B cell (primary cell): ENCODE measurements around the gene CUL5. TPM values are rescaled to one million over a fixed set of nuclear protein-coding genes. Genes with fewer than 3 reads are reported as not detected.

Experiments used
- ATAC-seq: fragments of 200-7000 bp; cut with Tn5 transposase; one replicate; pipeline ENCODE4 v1.10.0; 2021; ENCODE audit warnings: low read depth, mild to moderate bottlenecking, moderate number of reproducible peaks, moderate library complexity
- CTCF ChIA-PET: fragments of 350-600 bp; sonication (Branson Sonifier 250); formaldehyde crosslinking; loops from one replicate; lab custom pipeline; 2021; ENCODE audit warnings: antibody characterized with exemption, inconsistent platforms; lab: Charles Lee
- POLR2A ChIA-PET: fragments of 350-600 bp; sonication (Branson Sonifier 250); formaldehyde crosslinking; loops from one replicate; lab custom pipeline; 2021; ENCODE audit warnings: antibody characterized with exemption; lab: Charles Lee
- DNase-seq: peaks from one replicate; pipeline ENCODE4 v3.0.0; 2013
- H2AFZ ChIP-seq: 2 replicates; pipeline ENCODE4 v1.6.1; 2012; ENCODE audit warnings: mild to moderate bottlenecking, low read depth, low read length; ENCODE audit not compliant: insufficient read depth, poor library complexity, severe bottlenecking
- H3K27ac ChIP-seq, 2 donors: 1 replicate in 1 of 2; 2 replicates in 1 of 2; pipeline ENCODE4 v1.5.1; 2012 to 2013; ENCODE audit warnings: low read length in 2 of 2, mild to moderate bottlenecking in 2 of 2, moderate library complexity in 1 of 2
- H3K27me3 ChIP-seq, 4 experiments: fragments of 200-600 bp in 1 of 4; sonication (generic) in 1 of 4; replicated peaks in 1 of 4; 1 replicate in 2 of 4; 2 replicates in 2 of 4; pipeline versions ENCODE4 v1.6.1 to v1.7.0; 2013 to 2016; ENCODE audit warnings: low read length in 3 of 4, mild to moderate bottlenecking in 2 of 4, mixed read lengths in 1 of 4, moderate library complexity in 1 of 4; ENCODE audit not compliant: insufficient read depth in 4 of 4, control insufficient read depth in 3 of 4; ENCODE audit errors: control extremely low read depth in 1 of 4
- H3K36me3 ChIP-seq, 2 experiments: replicated peaks in 1 of 2; 1 replicate in 1 of 2; 2 replicates in 1 of 2; pipeline versions ENCODE4 v1.6.1 to v1.7.1; 2013; ENCODE audit warnings: low read length in 1 of 2; ENCODE audit not compliant: insufficient read depth in 2 of 2, control insufficient read depth in 1 of 2; ENCODE audit errors: control extremely low read depth in 1 of 2, extremely low read depth in 1 of 2
- H3K4me1 ChIP-seq, 2 donors: fragments of 200-600 bp in 1 of 2; sonication (generic) in 1 of 2; 1 replicate in 1 of 2; 2 replicates in 1 of 2; pipeline versions ENCODE4 v1.5.1 to v1.6.1; 2013 to 2017; ENCODE audit warnings: low read length in 2 of 2; ENCODE audit not compliant: control insufficient read depth in 2 of 2, insufficient read depth in 2 of 2
- H3K4me2 ChIP-seq: replicated peaks from 2 replicates; pipeline ENCODE3; 2012; ENCODE audit warnings: mild to moderate bottlenecking, low read depth, low read length; ENCODE audit not compliant: poor library complexity, severe bottlenecking
- H3K4me3 ChIP-seq, 5 experiments: fragments of 200-600 bp in 1 of 5; sonication (generic) in 1 of 5; 1 replicate in 3 of 5; 2 replicates in 2 of 5; pipeline versions ENCODE4 v1.5.1 to v1.7.0; 2011 to 2016; ENCODE audit warnings: low read length in 4 of 5, mild to moderate bottlenecking in 4 of 5, low read depth in 2 of 5, control low read depth in 1 of 5, moderate library complexity in 1 of 5; ENCODE audit not compliant: insufficient read depth in 1 of 5; ENCODE audit errors: control extremely low read depth in 1 of 5, extremely low read depth in 1 of 5
- H3K79me2 ChIP-seq: fragments of 200-600 bp; sonication (generic); one replicate; pipeline ENCODE4 v1.6.0; 2016; ENCODE audit warnings: low read length; ENCODE audit not compliant: control insufficient read depth, insufficient read depth
- H3K9ac ChIP-seq: fragments of 200-600 bp; sonication (generic); 2 replicates; pipeline ENCODE4 v1.6.1; 2017; ENCODE audit warnings: mild to moderate bottlenecking, low read length, moderate library complexity
- H3K9me3 ChIP-seq, 3 donors: one replicate each; pipeline versions ENCODE4 v1.6.1 to v1.7.1; 2013; ENCODE audit warnings: low read length in 2 of 3; ENCODE audit not compliant: control insufficient read depth in 2 of 3, insufficient read depth in 1 of 3; ENCODE audit errors: control extremely low read depth in 1 of 3
- H4K20me1 ChIP-seq: 2 replicates; pipeline ENCODE4 v1.6.0; 2012; ENCODE audit warnings: mild to moderate bottlenecking, low read length; ENCODE audit not compliant: insufficient read depth, control insufficient read depth, poor library complexity, severe bottlenecking
- H3K27ac Mint-ChIP-seq: one replicate; pipeline ENCODE4 v1.8.0; 2021; ENCODE audit warnings: mixed read lengths
- H3K27me3 Mint-ChIP-seq: one replicate; pipeline ENCODE4 v1.8.0; 2021; ENCODE audit warnings: mixed read lengths
- H3K4me1 Mint-ChIP-seq: one replicate; pipeline ENCODE4 v1.8.0; 2021; ENCODE audit warnings: mixed read lengths
- H3K4me3 Mint-ChIP-seq: one replicate; pipeline ENCODE4 v1.8.0; 2021; ENCODE audit warnings: mixed read lengths
- H3K9me3 Mint-ChIP-seq: one replicate; pipeline ENCODE4 v1.8.0; 2022; ENCODE audit warnings: mixed read lengths; ENCODE audit not compliant: insufficient read depth
- CTCF ChIP-seq: fragments of 200-600 bp; IDR thresholded peaks from one replicate; pipeline ENCODE4 v1.8.0; 2022; ENCODE audit warnings: antibody characterized with exemption, mild to moderate bottlenecking
- EZH2 ChIP-seq: IDR thresholded peaks from 2 replicates; pipeline ENCODE4 v1.6.1; 2012; ENCODE audit warnings: borderline replicate concordance, low read depth, mild to moderate bottlenecking, moderate library complexity, low read length; ENCODE audit not compliant: insufficient read depth, poor library complexity, severe bottlenecking
- WGBS: methylation state at CpG from one replicate; pipeline ENCODE4 v1.1.5; 2013; ENCODE audit warnings: missing lambda C conversion rate; ENCODE audit not compliant: insufficient coverage; 5-methylcytosine and 5-hydroxymethylcytosine counted together
- intact Hi-C: fragments of 100-400 bp; cut with micrococcal nuclease; formaldehyde crosslinking; loops from one replicate; pipeline ENCODE4 v1.10.0; 2022
- polyA plus RNA-seq: library from polyadenylated mRNA; depleted of rRNA; stranded (reverse); fragments of >200 nt; gene quantifications from 2 replicates; pipeline ENCODE4 v1.2.3, GENCODE V29; 2012
- total RNA-seq, 2 donors: library from RNA; stranded (reverse); fragments of 120-200 nt in 1 of 2; gene quantifications; 1 replicate in 1 of 2; 2 replicates in 1 of 2; pipeline versions ENCODE4 v1.2.3 to v1.2.4, GENCODE V29; 2013 to 2022

Gene CUL5
- total and polyA plus RNA-seq, 2 donors (not counting 1 experiment from before 2014, with no cell fraction given): 29.4 to 44.1 TPM

- Histone ChIP-seq H3K36me3 (peaks cover 0 to 17% of the 10 kb centered on the region in 2 experiments), H3K9ac (no peak overlapping the region), H3K4me3 (no peak overlapping the region), H3K79me2 (peaks cover 99% of the 10 kb centered on the region), H3K9me3 (no peaks in the 10 kb centered on the region), H3K4me1 (peaks cover 0 to 3% of the 10 kb centered on the region in 2 donors), H2AFZ (no peak overlapping the region), H3K4me2 (no peak overlapping the region), H3K27ac (no peak overlapping the region), H3K27me3 (no peaks in the 10 kb centered on the region), H4K20me1 (peaks cover 83% of the 10 kb centered on the region)
- DNase-seq: no peak
- POLR2A ChIA-PET: no interaction called here
- Mint-ChIP-seq H3K4me1 (peaks cover 38% of the 10 kb centered on the region), H3K27me3 (no peaks in the 10 kb centered on the region), H3K4me3 (no peak overlapping the region), H3K27ac (no peak overlapping the region), H3K9me3 (no peaks in the 10 kb centered on the region)
- CTCF ChIA-PET: no interaction called here
- intact Hi-C loops: no loop called here
- ATAC-seq: no peak
- TF ChIP-seq CTCF: no peak
- no peak for TF ChIP-seq EZH2
Measured at GRCh38 chr11:108016647-108017046, 7.9 kb downstream of the CUL5 start.

DNA sequence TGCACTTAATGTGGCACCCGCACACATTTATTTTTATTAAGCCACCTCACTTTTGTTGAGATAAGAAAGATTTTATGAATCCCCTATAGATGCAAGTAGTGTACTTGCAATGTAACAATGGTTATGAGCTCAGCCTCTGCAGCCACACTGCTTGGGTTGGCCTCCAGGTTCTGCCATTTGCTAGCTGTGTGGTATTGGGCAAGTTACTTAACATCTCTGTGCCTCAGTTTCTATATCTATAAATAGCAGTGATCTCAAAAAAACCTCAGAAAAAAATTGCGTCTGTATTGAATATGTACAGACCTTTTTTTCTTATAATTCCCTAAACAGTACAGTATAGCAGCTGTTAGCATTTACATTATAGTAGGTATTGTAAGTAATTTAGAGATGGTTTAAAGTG lies 10.0 kb downstream of the CUL5 start:
- Mint-ChIP-seq H3K4me3 (no peak overlapping the region), H3K27ac (no peak overlapping the region), H3K4me1 (peaks cover 43% of the 10 kb centered on the region), H3K27me3 (no peaks in the 10 kb centered on the region), H3K9me3 (no peaks in the 10 kb centered on the region)
- Histone ChIP-seq H3K27me3 (no peaks in the 10 kb centered on the region), H4K20me1 (peaks cover 91% of the 10 kb centered on the region), H3K4me2 (no peak overlapping the region), H3K36me3 (peaks cover 0 to 17% of the 10 kb centered on the region in 2 experiments), H3K9me3 (no peaks in the 10 kb centered on the region), H3K9ac (no peak overlapping the region), H3K4me3 (no peak overlapping the region), H3K27ac (no peak overlapping the region), H3K79me2 (peaks cover 99% of the 10 kb centered on the region), H3K4me1 (peaks cover 0 to 3% of the 10 kb centered on the region in 2 donors), H2AFZ (no peak overlapping the region)
- DNase-seq (no peak), ATAC-seq (no peak)
- intact Hi-C loops: no loop called here
- ChIA-PET POLR2A (no interaction called here), CTCF (no interaction called here)
- WGBS: no CpG with 5 or more reads among the region's 2 CpGs
- no peak for TF ChIP-seq EZH2
- no peak for TF ChIP-seq CTCF
